CD4-positive, alpha-beta T cell (primary cell): ENCODE results near the gene NR2C1. TPM values are rescaled to one million over a fixed set of nuclear protein-coding genes. Genes with fewer than 3 reads are reported as not detected.

Source experiments
- ATAC-seq: fragments of 200-7000 bp; cut with Tn5 transposase; one replicate; pipeline ENCODE4 v1.10.0; 2022; ENCODE audit warnings: mild to moderate bottlenecking; ENCODE audit not compliant: poor library complexity
- CTCF ChIA-PET: fragments of 350-600 bp; sonication (Branson Sonifier 250); formaldehyde crosslinking; loops from one replicate; lab custom pipeline; 2021; ENCODE audit warnings: antibody characterized with exemption, inconsistent platforms; lab: Charles Lee
- POLR2A ChIA-PET: fragments of 350-600 bp; sonication (Branson Sonifier 250); formaldehyde crosslinking; loops from one replicate; lab custom pipeline; 2021; ENCODE audit warnings: antibody characterized with exemption, inconsistent platforms; lab: Charles Lee
- DNase-seq, 14 experiments: peaks; one replicate each; pipeline ENCODE4 v3.0.0-alpha.2; 2013 to 2020; ENCODE audit warnings: mixed read lengths in 2 of 14
- H3K27ac ChIP-seq, 2 donors: one replicate each; pipeline versions ENCODE4 v1.5.1 to v1.7.0; 2013; ENCODE audit warnings: low read length in 2 of 2, low read depth in 1 of 2, mild to moderate bottlenecking in 1 of 2
- H3K27me3 ChIP-seq, 2 experiments: 1 replicate in 1 of 2; 2 replicates in 1 of 2; pipeline versions ENCODE4 v1.6.1 to v1.7.0; 2013; ENCODE audit warnings: low read length in 2 of 2, control low read depth in 1 of 2, mild to moderate bottlenecking in 1 of 2, moderate library complexity in 1 of 2; ENCODE audit not compliant: insufficient read depth in 2 of 2, control insufficient read depth in 1 of 2
- H3K36me3 ChIP-seq: one replicate; pipeline ENCODE4 v1.6.1; 2013; ENCODE audit warnings: low read length, control low read depth; ENCODE audit not compliant: insufficient read depth
- H3K4me1 ChIP-seq: one replicate; pipeline ENCODE4 v1.6.1; 2013; ENCODE audit warnings: low read length, control low read depth; ENCODE audit not compliant: insufficient read depth
- H3K4me3 ChIP-seq: one replicate; pipeline ENCODE4 v1.5.1; 2013; ENCODE audit warnings: mild to moderate bottlenecking, low read length, moderate library complexity
- H3K9me3 ChIP-seq, 2 experiments: 1 replicate in 1 of 2; 2 replicates in 1 of 2; pipeline versions ENCODE4 v1.6.1 to v1.7.0; 2013; ENCODE audit warnings: low read length in 2 of 2, mild to moderate bottlenecking in 2 of 2, control low read depth in 1 of 2, moderate library complexity in 1 of 2; ENCODE audit not compliant: control insufficient read depth in 1 of 2, insufficient read depth in 1 of 2
- H3K27ac Mint-ChIP-seq: one replicate; pipeline ENCODE4 v1.8.0; 2020; ENCODE audit warnings: mixed read lengths
- H3K27me3 Mint-ChIP-seq: one replicate; pipeline ENCODE4 v1.8.0; 2021; ENCODE audit warnings: mixed read lengths
- H3K36me3 Mint-ChIP-seq: one replicate; pipeline ENCODE4 v1.8.0; 2021; ENCODE audit warnings: low read depth, mixed read lengths
- H3K4me1 Mint-ChIP-seq: one replicate; pipeline ENCODE4 v1.8.0; 2021; ENCODE audit warnings: low read depth, mixed read lengths
- H3K4me3 Mint-ChIP-seq: one replicate; pipeline ENCODE4 v1.8.0; 2020; ENCODE audit warnings: mild to moderate bottlenecking, mixed read lengths
- H3K9me3 Mint-ChIP-seq: one replicate; pipeline ENCODE4 v1.8.0; 2020; ENCODE audit warnings: mixed read lengths
- CTCF ChIP-seq: fragments of 200-600 bp; IDR thresholded peaks from one replicate; pipeline ENCODE4 v1.8.0; 2022; ENCODE audit warnings: antibody characterized with exemption, mild to moderate bottlenecking
- intact Hi-C, 2 experiments: fragments of 100-400 bp; cut with DNase I in 1 of 2; cut with micrococcal nuclease in 1 of 2; formaldehyde crosslinking; loops; one replicate each; pipeline versions ENCODE4 v1.15.1 to v1.9.0; 2023 to 2025; cut with DNase I, micrococcal nuclease
- total RNA-seq, 174 experiments: library from RNA in 2 of 174; stranded (reverse) in 2 of 174; gene quantifications; one replicate each; pipeline ENCODE4 v1.2.3 and lab custom pipeline; 2021 to 2026

The NR2C1 gene
- total RNA-seq, 2 experiments from 2014 or later = 48.3 to 58.9 TPM

- intact Hi-C loops = no loop called here
- Mint-ChIP-seq H3K27ac (no peak overlapping the region), H3K4me3 (no peak overlapping the region), H3K27me3 (no peaks in the 10 kb centered on the region), H3K36me3 (peaks cover 14% of the 10 kb centered on the region), H3K9me3 (peaks cover 4% of the 10 kb centered on the region), H3K4me1 (no peaks in the 10 kb centered on the region)
- DNase-seq = no peak
- Histone ChIP-seq H3K27me3 (no peaks in the 10 kb centered on the region), H3K9me3 (no peaks in the 10 kb centered on the region), H3K27ac (no peak overlapping the region), H3K4me1 (no peaks in the 10 kb centered on the region), H3K4me3 (no peak overlapping the region), H3K36me3 (peaks cover 3% of the 10 kb centered on the region)
- CTCF ChIA-PET = no interaction called here
- POLR2A ChIA-PET = interaction anchor here (1.0 to 1.6 kb wide), 2 partner anchors 24 to 27 kb away, joined by 3 read pairs; no protein-coding TSS in a partner anchor
- TF ChIP-seq CTCF = no peak
- ATAC-seq = no peak
Measured at GRCh38 chr12:95016120-95016519, 57.3 kb downstream of the NR2C1 start.

- Histone ChIP-seq H3K4me3 (no peak overlapping the region), H3K27me3 (no peaks in the 10 kb centered on the region), H3K9me3 (no peaks in the 10 kb centered on the region), H3K27ac (no peak overlapping the region), H3K36me3 (no peaks in the 10 kb centered on the region), H3K4me1 (no peaks in the 10 kb centered on the region)
- no peak overlapping the region for H3K4me3 Mint-ChIP-seq
- no peak for DNase-seq
- peaks cover 12% of the 10 kb centered on the region for H3K36me3 Mint-ChIP-seq
- ChIA-PET CTCF (interaction anchor here (0.7 kb wide), 1 partner anchor 498 kb away, joined by 4 read pairs; no protein-coding TSS in a partner anchor), POLR2A (interaction anchor here (1.6 to 1.8 kb wide), 2 partner anchors 10 to 25 kb away, joined by 3 to 8 read pairs; no protein-coding TSS in a partner anchor)
- no peaks in the 10 kb centered on the region for H3K27me3 Mint-ChIP-seq
- no peak for TF ChIP-seq CTCF
- H3K9me3 Mint-ChIP-seq = peaks cover 4% of the 10 kb centered on the region
- ATAC-seq = no peak
- intact Hi-C loops = no loop called here
- H3K4me1 Mint-ChIP-seq = peaks cover 5% of the 10 kb centered on the region
- H3K27ac Mint-ChIP-seq = no peak overlapping the region
Measured at GRCh38 chr12:95014554-95014953, 58.9 kb downstream of the NR2C1 start.

GRCh38 chr12:95006206-95006605, 67.2 kb downstream of the NR2C1 start:
- Mint-ChIP-seq H3K36me3 (peaks cover 42% of the 10 kb centered on the region), H3K27me3 (no peaks in the 10 kb centered on the region), H3K27ac (peak overlapping the region; percentile 55), H3K4me1 (peaks cover 37% of the 10 kb centered on the region), H3K4me3 (peak overlapping the region; percentile 54), H3K9me3 (peaks cover 6% of the 10 kb centered on the region)
- H3K27me3 ChIP-seq = no peaks in the 10 kb centered on the region
- H3K27ac ChIP-seq = no peak overlapping the region
- DNase-seq (peak in 2 of 14 experiments; percentile 24 to 29), ATAC-seq (no peak)
- no peak overlapping the region for H3K4me3 ChIP-seq
- intact Hi-C loops = loop anchor here (5.0 to 10.0 kb wide), 5 partner anchors 209 to 1431 kb away; partner anchors contain the start of genes AMDHD1 (in 1 of the 2), CCDC38 (in 1 of the 2), FGD6 (in 1 of the 2) and LTA4H (in 1 of the 2)
- CTCF ChIA-PET = no interaction called here
- H3K9me3 ChIP-seq = peaks cover 21 to 35% of the 10 kb centered on the region in 2 experiments
- POLR2A ChIA-PET = interaction anchor here (5.2 kb wide), 1 partner anchor 17 kb away, joined by 51 read pairs; no protein-coding TSS in a partner anchor
- H3K4me1 ChIP-seq = peaks cover 24% of the 10 kb centered on the region
- H3K36me3 ChIP-seq = peaks cover 5% of the 10 kb centered on the region
- no peak for TF ChIP-seq CTCF
